H9 (cell line): ENCODE measurements around the gene IER5L. TPM values are rescaled to one million over a fixed set of nuclear protein-coding genes. Genes with fewer than 3 reads are reported as not detected.

ENCODE experiments used
- DNase-seq: peaks from one replicate; pipeline ENCODE4 v3.0.0-alpha.2; 2017
- H2AFZ ChIP-seq: one replicate; pipeline ENCODE4 v1.6.1; 2013; ENCODE audit warnings: mild to moderate bottlenecking, low read length, control low read depth, moderate library complexity
- H2AK5ac ChIP-seq: 2 replicates; pipeline ENCODE4 v1.6.1; 2013; ENCODE audit warnings: low read length, control low read depth, mixed read lengths; ENCODE audit not compliant: insufficient read length
- H2BK120ac ChIP-seq: one replicate; pipeline ENCODE4 v1.6.1; 2013; ENCODE audit warnings: low read depth, mild to moderate bottlenecking, low read length, control low read depth, inconsistent platforms; ENCODE audit not compliant: poor library complexity, severe bottlenecking
- H2BK12ac ChIP-seq: 2 replicates; pipeline ENCODE4 v1.6.1; 2013; ENCODE audit warnings: low read length, control low read depth, mixed read lengths, low read depth; ENCODE audit not compliant: insufficient read length
- H2BK15ac ChIP-seq: 2 replicates; pipeline ENCODE4 v1.6.1; 2013; ENCODE audit warnings: low read depth, low read length, control low read depth
- H2BK20ac ChIP-seq: one replicate; pipeline ENCODE4 v1.6.1; 2013; ENCODE audit warnings: low read depth, mild to moderate bottlenecking, low read length, control low read depth, inconsistent platforms; ENCODE audit not compliant: poor library complexity, severe bottlenecking
- H2BK5ac ChIP-seq: 2 replicates; pipeline ENCODE4 v1.6.1; 2013; ENCODE audit warnings: low read length, control low read depth, mixed read lengths; ENCODE audit not compliant: insufficient read length
- H3K14ac ChIP-seq: 2 replicates; pipeline ENCODE4 v1.6.1; 2013; ENCODE audit warnings: low read length, control low read depth; ENCODE audit not compliant: insufficient read depth
- H3K18ac ChIP-seq: 2 replicates; pipeline ENCODE4 v1.6.1; 2013; ENCODE audit warnings: low read depth, mild to moderate bottlenecking, mixed read lengths, low read length, control low read depth; ENCODE audit not compliant: insufficient read length
- H3K23ac ChIP-seq: 2 replicates; pipeline ENCODE4 v1.6.1; 2013; ENCODE audit warnings: low read length, control low read depth, mixed read lengths, low read depth; ENCODE audit not compliant: insufficient read length
- H3K23me2 ChIP-seq: 2 replicates; pipeline ENCODE4 v1.6.1; 2013; ENCODE audit warnings: low read depth, mild to moderate bottlenecking, mixed read lengths, low read length, control low read depth; ENCODE audit not compliant: insufficient read length, poor library complexity, severe bottlenecking
- H3K27ac ChIP-seq: 2 replicates; pipeline ENCODE4 v1.5.1; 2013; ENCODE audit warnings: low read length, control low read depth, mixed read lengths, low read depth; ENCODE audit not compliant: insufficient read length
- H3K27me3 ChIP-seq: 2 replicates; pipeline ENCODE4 v1.6.1; 2013; ENCODE audit warnings: low read length, control low read depth, inconsistent platforms; ENCODE audit not compliant: insufficient read depth
- H3K4ac ChIP-seq: 2 replicates; pipeline ENCODE4 v1.6.1; 2013; ENCODE audit warnings: low read depth, mild to moderate bottlenecking, control low read depth, inconsistent platforms, low read length, moderate library complexity
- H3K4me1 ChIP-seq: 2 replicates; pipeline ENCODE4 v1.6.1; 2013; ENCODE audit warnings: low read length, control low read depth, inconsistent platforms; ENCODE audit not compliant: insufficient read depth
- H3K4me2 ChIP-seq: 2 replicates; pipeline ENCODE4 v1.6.1; 2013; ENCODE audit warnings: low read length, control low read depth, mixed read lengths; ENCODE audit not compliant: insufficient read length, insufficient read depth
- H3K56ac ChIP-seq: 2 replicates; pipeline ENCODE4 v1.6.1; 2013; ENCODE audit warnings: low read depth, mild to moderate bottlenecking, mixed read lengths, low read length, control low read depth; ENCODE audit not compliant: insufficient read length
- H3K79me1 ChIP-seq: 2 replicates; pipeline ENCODE4 v1.6.1; 2013; ENCODE audit warnings: low read depth, mild to moderate bottlenecking, moderate library complexity, low read length, control low read depth, inconsistent platforms; ENCODE audit not compliant: insufficient read depth, poor library complexity, severe bottlenecking
- H3K79me2 ChIP-seq: 2 replicates; pipeline ENCODE4 v1.6.1; 2013; ENCODE audit warnings: low read length, control low read depth, inconsistent platforms; ENCODE audit not compliant: insufficient read depth
- H3K9ac ChIP-seq: 2 replicates; pipeline ENCODE4 v1.6.1; 2013; ENCODE audit warnings: low read length, control low read depth, mixed read lengths; ENCODE audit not compliant: insufficient read length; ENCODE audit errors: extremely low read depth
- H3K9me3 ChIP-seq: one replicate; pipeline ENCODE4 v1.6.1; 2013; ENCODE audit warnings: low read depth, low read length, inconsistent platforms; ENCODE audit not compliant: control insufficient read depth
- H3T11ph ChIP-seq: one replicate; pipeline ENCODE4 v1.6.1; 2013; ENCODE audit warnings: mild to moderate bottlenecking, low read length, control low read depth, inconsistent platforms
- H4K20me1 ChIP-seq: one replicate; pipeline ENCODE4 v1.6.1; 2013; ENCODE audit not compliant: control insufficient read depth, insufficient read length, insufficient read depth
- H4K5ac ChIP-seq: 2 replicates; pipeline ENCODE4 v1.6.1; 2013; ENCODE audit warnings: low read depth, mild to moderate bottlenecking, mixed read lengths, low read length, control low read depth; ENCODE audit not compliant: insufficient read length
- H4K8ac ChIP-seq: replicated peaks from 2 replicates; pipeline ENCODE4 v1.6.1; 2013; ENCODE audit warnings: low read length, control low read depth, mixed read lengths, low read depth; ENCODE audit not compliant: insufficient read length
- H4K91ac ChIP-seq: 2 replicates; pipeline ENCODE4 v1.6.1; 2013; ENCODE audit warnings: low read depth, mild to moderate bottlenecking, moderate library complexity, mixed read lengths, low read length, control low read depth; ENCODE audit not compliant: insufficient read length
- H3K27ac Mint-ChIP-seq, 3 experiments: 2 replicates in 2 of 3; 3 replicates in 1 of 3; pipeline ENCODE4 v1.8.0; 2020 to 2021; ENCODE audit warnings: mixed read lengths in 3 of 3, mild to moderate bottlenecking in 1 of 3, moderate library complexity in 1 of 3
- H3K27me3 Mint-ChIP-seq: 2 replicates; pipeline ENCODE4 v1.8.0; 2021; ENCODE audit warnings: low read depth, mild to moderate bottlenecking, moderate library complexity, mixed read lengths
- H3K36me3 Mint-ChIP-seq, 3 experiments: 2 replicates in 2 of 3; 3 replicates in 1 of 3; pipeline ENCODE4 v1.8.0; 2020 to 2021; ENCODE audit warnings: low read depth in 3 of 3, mixed read lengths in 3 of 3; ENCODE audit not compliant: insufficient read depth in 1 of 3
- H3K4me1 Mint-ChIP-seq, 2 experiments: 2 replicates each; pipeline ENCODE4 v1.8.0; 2020; ENCODE audit warnings: mixed read lengths in 2 of 2
- H3K4me3 Mint-ChIP-seq, 2 experiments: 2 replicates in 1 of 2; 3 replicates in 1 of 2; pipeline ENCODE4 v1.8.0; 2020 to 2021; ENCODE audit warnings: mild to moderate bottlenecking in 2 of 2, mixed read lengths in 2 of 2, moderate library complexity in 1 of 2
- H3K9me3 Mint-ChIP-seq, 2 experiments: 2 replicates in 1 of 2; 3 replicates in 1 of 2; pipeline ENCODE4 v1.8.0; 2020; ENCODE audit warnings: mild to moderate bottlenecking in 2 of 2, mixed read lengths in 2 of 2, moderate library complexity in 1 of 2
- CTCF ChIP-seq: fragments of 200-600 bp; sonication (generic); conservative IDR thresholded peaks from 3 replicates; pipeline ENCODE4 v1.8.0; 2021; ENCODE audit warnings: antibody characterized with exemption, mild to moderate bottlenecking
- WGBS: extraction: QIAGEN DNeasy Blood & Tissue Kit; methylation state at CpG from one replicate; pipeline ENCODE4 v1.1.7; 2013; ENCODE audit warnings: missing lambda C conversion rate, low lambda C conversion rate, mixed read lengths; ENCODE audit not compliant: insufficient read length; ENCODE audit errors: extremely low coverage; 5-methylcytosine and 5-hydroxymethylcytosine counted together
- total RNA-seq: library from RNA; stranded (reverse); gene quantifications from 2 replicates; pipeline ENCODE4 v1.2.1, GENCODE V29; 2021

Gene IER5L
- total RNA-seq, 1 experiment from 2014 or later, result 1.0 TPM

GRCh38 chr9:129160712-129161533 is 17.1 kb downstream of the IER5L start:
- no peak overlapping the region for H3K4ac ChIP-seq
- no peak overlapping the region for H3K18ac ChIP-seq
- no peak overlapping the region for H4K91ac ChIP-seq
- no peak overlapping the region for H2BK20ac ChIP-seq
- no peak overlapping the region; a peak in 1 of 5 replicates for H3K4me3 Mint-ChIP-seq
- peaks cover 0 to 7% (median 5%) of the 10 kb centered on the region in 3 experiments; a peak in 3 of 7 replicates for H3K36me3 Mint-ChIP-seq
- peaks cover 2 to 22% of the 10 kb centered on the region in 2 experiments; a peak in 3 of 4 replicates for H3K4me1 Mint-ChIP-seq
- no peak overlapping the region for H3K27ac Mint-ChIP-seq
- H3K23ac ChIP-seq, result no peak overlapping the region
- H2BK5ac ChIP-seq, result no peak overlapping the region
- DNase-seq, result no peak
- TF ChIP-seq CTCF, result no peak
- no peaks in the 10 kb centered on the region; a peak in 2 of 5 replicates for H3K9me3 Mint-ChIP-seq
- no peak overlapping the region for H3K14ac ChIP-seq
- H3T11ph ChIP-seq, result no peak overlapping the region
- H4K5ac ChIP-seq, result no peak overlapping the region
- no peak overlapping the region for H3K56ac ChIP-seq
- H3K4me1 ChIP-seq, result no peaks in the 10 kb centered on the region
- H3K9ac ChIP-seq, result no peak overlapping the region
- H2AK5ac ChIP-seq, result no peak overlapping the region
- H3K27ac ChIP-seq, result no peak overlapping the region
- H3K27me3 ChIP-seq, result no peaks in the 10 kb centered on the region
- H2AFZ ChIP-seq, result no peak overlapping the region
- no peak overlapping the region for H2BK15ac ChIP-seq
- H3K9me3 ChIP-seq, result no peaks in the 10 kb centered on the region
- H3K27me3 Mint-ChIP-seq, result peaks cover 1% of the 10 kb centered on the region
- H3K4me2 ChIP-seq, result no peak overlapping the region
- H2BK120ac ChIP-seq, result no peak overlapping the region
- H2BK12ac ChIP-seq, result no peak overlapping the region
- H3K79me1 ChIP-seq, result no peaks in the 10 kb centered on the region
- no peak overlapping the region for H4K8ac ChIP-seq
- H3K79me2 ChIP-seq, result no peaks in the 10 kb centered on the region
- H3K23me2 ChIP-seq, result no peaks in the 10 kb centered on the region
- no peaks in the 10 kb centered on the region for H4K20me1 ChIP-seq
- WGBS, result no CpG with 5 or more reads among the region's 10 CpGs
